Measurements from ENCODE around the gene LSM4.

DNA sequence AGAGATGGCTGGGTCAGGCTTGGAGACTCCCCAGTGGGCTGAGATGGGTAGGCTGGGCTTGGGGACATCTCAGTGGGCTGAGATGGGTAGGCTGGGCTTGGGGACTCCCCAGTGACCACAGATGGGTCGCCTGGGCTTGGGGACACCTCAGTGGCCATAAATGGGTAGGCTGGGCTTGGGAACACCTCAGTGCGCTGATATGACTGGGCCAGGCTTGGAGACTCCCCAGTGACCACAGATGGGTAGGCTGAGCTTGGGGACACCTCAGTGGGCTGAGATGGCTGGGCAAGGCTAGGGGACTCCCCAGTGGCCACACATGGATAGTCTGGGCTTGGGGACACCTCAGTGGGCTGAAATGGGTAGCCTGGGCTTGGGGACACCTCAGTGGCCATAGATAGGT is 61.4 kb downstream of the LSM4 start:
- TF ChIP-seq, protein P1, sequence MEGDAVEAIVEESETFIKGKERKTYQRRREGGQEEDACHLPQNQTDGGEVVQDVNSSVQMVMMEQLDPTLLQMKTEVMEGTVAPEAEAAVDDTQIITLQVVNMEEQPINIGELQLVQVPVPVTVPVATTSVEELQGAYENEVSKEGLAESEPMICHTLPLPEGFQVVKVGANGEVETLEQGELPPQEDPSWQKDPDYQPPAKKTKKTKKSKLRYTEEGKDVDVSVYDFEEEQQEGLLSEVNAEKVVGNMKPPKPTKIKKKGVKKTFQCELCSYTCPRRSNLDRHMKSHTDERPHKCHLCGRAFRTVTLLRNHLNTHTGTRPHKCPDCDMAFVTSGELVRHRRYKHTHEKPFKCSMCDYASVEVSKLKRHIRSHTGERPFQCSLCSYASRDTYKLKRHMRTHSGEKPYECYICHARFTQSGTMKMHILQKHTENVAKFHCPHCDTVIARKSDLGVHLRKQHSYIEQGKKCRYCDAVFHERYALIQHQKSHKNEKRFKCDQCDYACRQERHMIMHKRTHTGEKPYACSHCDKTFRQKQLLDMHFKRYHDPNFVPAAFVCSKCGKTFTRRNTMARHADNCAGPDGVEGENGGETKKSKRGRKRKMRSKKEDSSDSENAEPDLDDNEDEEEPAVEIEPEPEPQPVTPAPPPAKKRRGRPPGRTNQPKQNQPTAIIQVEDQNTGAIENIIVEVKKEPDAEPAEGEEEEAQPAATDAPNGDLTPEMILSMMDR (IDR thresholded peaks at IDR 0.05): no peak
- no peak for TF ChIP-seq POLR2A (IDR thresholded peaks at IDR 0.05)

Measured in right lobe of liver (tissue), 4 donors.